Hippocampal formation (tissue), 2 donors: ENCODE measurements around the gene PYY.
"Not testable (repeated sequence)": the region's sequence is repeated elsewhere in the genome, so short reads cannot be mapped to it uniquely, and the experiment has no call there.

Experiments used
- DNase-seq, 2 donors: peaks; one replicate each; lab custom pipeline; 2025; lab: John Stamatoyannopoulos, UW

The PYY gene

DNA sequence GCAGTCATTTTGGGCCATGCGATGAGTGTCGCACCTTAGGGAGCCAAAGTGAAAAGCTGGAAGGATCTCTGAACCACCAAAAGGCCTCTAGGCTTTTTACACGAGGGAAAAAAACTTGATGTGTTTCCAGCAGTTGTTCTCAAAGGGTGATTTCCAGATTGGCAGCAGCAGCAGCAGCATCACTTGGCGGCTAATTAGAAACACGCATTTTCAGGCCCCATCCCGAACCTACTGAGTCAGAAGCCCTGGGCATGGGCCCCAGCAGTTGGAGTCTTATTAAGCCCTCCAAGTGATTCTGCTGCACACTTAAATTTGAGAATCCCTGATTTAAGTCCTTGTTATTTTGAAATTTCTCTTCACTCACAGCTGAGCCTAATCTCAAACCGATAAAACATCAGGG, 25.3 kb upstream of the PYY start:
- no peak for DNase-seq

- DNase-seq: no peak
These were observed 24.3 kb upstream of the PYY start for GRCh38 chr17:43978078-43978477.

GRCh38 chr17:43976963-43977837, 23.5 kb upstream of the PYY start:
- DNase-seq: no peak

GRCh38 chr17:43975898-43976297, 22.2 kb upstream of the PYY start:
- no peak for DNase-seq

- no peak for DNase-seq
These were observed 20.9 kb upstream of the PYY start for GRCh38 chr17:43974382-43975266.

- DNase-seq: not testable (repeated sequence)
These were observed 18.9 kb upstream of the PYY start for GRCh38 chr17:43972444-43973212.

DNA sequence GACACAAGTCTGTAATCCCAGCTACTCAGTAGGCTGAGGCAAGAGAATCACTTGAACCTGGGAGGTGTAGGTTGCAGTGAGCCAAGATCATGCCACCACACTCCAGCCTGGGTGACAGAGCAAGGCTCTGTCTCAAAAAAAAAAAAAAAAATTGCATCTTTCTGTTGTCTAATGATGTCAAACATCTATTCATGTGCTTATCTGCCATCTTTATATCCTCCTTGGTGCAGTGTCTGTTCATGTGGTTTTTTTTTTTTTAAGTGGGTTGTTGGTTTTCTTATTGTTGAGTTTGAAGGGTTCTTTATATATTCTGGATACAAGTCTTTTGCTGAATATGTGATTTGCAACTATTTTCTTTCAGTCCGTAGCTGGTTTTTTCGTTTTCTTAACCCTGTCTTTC, 17.7 kb upstream of the PYY start:
- DNase-seq: not testable (repeated sequence)

DNA sequence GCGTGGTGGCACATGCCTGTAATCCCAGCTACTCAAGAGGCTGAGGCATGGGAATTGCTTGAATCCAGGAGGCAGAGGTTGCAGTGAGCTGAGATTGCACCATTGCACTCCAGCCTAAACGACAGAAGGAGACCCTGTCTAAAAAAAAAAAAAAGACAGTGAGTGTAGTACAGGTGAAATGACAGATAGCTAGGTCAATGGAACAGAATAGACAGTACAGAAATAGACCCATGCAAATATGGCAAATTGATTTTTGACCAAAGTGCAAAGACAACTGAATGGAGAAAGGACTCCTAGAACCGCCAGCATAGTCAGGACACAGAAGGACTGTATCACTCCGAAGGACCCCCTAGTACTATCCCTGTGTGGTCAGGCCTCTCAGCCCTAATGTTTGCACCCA, 16.6 kb upstream of the PYY start:
- DNase-seq: no peak

GRCh38 chr17:43967251-43967875, 13.6 kb upstream of the PYY start:
- DNase-seq: no peak

DNA sequence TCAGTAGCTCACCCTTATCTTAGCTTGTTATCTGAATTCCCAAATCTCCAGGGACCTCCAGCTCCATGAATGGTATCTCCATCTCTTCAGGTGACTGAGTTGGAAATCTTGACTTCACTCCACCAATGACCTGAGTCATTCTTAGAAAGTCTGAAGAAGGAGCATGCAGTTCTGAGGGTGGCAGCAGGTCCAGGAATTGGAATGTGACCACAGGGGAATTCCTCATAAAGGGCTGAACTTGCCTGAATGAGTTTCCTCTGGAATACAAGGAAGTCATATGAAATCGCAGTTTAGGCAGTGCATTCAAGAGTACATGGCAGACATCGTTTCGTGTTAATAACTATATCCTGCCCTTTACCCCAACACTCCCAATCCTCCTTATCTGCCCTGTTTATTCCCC, 12.5 kb upstream of the PYY start:
- no peak for DNase-seq

DNA sequence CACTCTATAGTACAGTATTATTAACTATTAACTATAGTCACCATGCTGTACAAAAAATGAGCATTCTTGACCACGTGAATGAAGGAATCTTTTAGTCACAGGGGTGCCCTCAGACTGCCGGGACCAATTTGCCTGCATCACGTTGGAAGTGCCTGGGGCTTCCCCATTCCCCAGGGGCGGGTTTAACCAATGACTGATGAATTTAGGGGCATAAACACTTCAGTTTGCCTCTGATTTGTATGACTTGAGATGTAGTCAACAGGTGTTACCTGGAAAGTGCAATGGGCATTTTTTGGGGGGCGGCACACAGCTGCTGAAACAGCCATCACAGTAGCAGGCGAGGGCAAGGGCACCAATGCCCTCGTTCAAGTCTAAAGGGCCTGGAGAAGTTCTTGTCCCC, 8.7 kb upstream of the PYY start:
- DNase-seq: no peak

- no peak for DNase-seq
These were observed 8.2 kb upstream of the PYY start for GRCh38 chr17:43961954-43962353.

DNA sequence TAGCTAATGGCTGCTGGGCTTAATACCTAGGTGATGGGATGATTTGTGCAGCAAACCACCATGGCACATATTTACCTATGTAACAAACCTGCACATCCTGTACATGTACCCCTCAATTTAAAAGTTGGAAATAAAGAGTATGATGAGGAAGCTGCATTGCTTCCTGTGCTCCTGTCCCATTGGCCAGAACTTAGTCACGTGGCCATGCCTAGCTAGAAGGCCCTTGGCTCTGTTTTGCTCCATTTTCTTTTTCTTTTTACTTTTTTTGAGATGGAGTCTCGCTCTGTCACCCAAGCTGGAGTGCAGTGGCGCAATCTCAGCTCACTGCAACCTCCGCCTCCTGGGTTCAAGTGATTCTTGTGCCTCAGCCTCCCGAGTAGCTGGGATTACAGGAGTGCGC, 7.6 kb upstream of the PYY start:
- not testable (repeated sequence) for DNase-seq

DNA sequence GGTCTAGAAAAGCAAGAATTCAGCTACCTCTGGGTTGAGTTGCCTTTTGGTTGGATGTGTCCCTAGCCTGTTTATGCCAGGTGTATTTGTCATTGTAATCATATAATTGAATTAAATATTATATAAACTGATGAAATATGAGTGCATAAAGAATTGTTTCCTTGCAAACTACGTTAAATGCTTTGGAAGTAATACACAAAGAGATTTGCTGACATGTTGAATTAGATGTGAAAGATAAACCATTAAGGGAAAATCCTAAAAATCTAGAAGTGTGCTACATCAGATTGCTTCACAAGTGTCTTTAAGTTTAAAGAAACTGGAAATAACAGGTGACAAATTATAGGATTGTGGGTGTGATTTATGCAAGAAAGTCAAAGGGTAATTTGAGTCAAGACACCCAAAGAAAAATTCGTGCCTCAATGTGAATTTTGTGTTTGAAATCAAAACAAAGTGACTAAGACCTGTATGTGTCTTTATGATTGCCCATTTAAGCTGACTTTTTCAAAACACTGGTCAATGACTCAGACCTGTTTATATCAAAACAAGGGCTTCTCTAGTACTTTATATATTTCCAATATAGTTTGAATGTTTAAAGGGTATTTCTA, 5.1 kb upstream of the PYY start:
- no peak for DNase-seq

DNA sequence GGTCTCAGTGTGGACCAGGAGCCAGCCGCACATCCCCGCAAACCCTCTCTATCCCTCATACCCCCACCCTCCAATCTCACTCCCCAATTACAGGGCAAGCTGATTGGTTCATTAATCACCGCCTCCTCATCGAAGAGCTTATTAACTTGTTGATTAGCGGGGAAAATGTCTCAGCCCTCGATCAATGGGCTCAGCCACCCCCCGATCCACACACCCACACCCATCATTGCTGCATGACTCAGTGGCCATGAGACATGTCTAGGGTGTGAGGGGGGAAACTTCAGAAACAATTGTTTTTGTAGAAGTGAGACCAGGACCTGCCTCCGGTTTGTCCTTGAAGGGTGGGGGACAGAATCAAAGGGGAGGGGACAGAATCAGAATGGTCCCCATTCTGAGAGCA, 2.5 kb upstream of the PYY start:
- DNase-seq: no peak

- DNase-seq: no peak
These were observed 745 bp downstream of the PYY start for GRCh38 chr17:43952724-43953666.

DNA sequence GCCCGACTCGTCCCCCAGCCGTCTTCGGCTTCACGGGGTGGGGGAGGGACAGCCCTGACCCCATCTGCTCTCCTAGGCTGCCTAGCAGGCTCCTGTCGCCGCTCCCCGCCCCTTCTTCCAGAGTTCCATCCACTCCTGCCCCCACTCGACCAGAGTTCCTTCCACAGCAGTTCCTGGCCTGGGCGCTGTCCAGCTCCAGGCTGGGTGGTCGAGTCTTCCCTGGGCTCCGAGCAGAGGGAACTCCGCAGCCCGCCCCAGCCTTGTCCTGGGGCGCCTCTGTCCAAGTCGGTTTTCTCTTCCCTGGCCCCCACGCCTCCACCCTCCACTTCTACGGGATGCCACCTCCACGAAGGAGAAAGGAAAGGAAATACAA, 1.4 kb downstream of the PYY start:
- no peak for DNase-seq

GRCh38 chr17:43951750-43952149, 2.0 kb downstream of the PYY start:
- DNase-seq: no peak

DNA sequence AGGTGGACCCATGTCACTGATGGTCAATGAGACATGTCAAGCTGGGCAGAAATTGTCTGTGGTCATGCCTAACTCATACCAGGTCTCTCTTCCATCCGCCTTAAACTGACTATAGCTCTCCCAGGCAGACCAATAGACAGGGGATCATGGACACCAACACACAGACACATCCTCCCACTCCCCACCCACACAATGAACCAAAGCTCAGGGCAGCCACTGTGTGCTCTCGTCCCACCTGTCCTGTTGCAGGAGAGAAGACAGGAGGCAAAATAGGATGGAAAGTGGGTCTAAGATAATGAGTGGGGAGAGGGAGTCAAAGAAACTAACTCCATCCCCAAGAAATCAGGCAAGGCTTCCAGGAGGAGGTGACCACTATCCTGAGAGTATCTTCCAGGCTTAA, 3.2 kb downstream of the PYY start:
- no peak for DNase-seq

- DNase-seq: no peak
These were observed 4.0 kb downstream of the PYY start for GRCh38 chr17:43949781-43950180.
